GM19099 (cell line): ENCODE data around the gene P2RX3.
A peak's percentile ranks its signal among the peaks of the same experiment; 100 is the strongest.

Experiments
- POLR2A ChIP-seq: IDR thresholded peaks from 3 replicates; pipeline ENCODE4 v1.6.1; 2011; ENCODE audit warnings: low read depth; ENCODE audit not compliant: insufficient read length; ENCODE audit errors: extremely low read depth

Gene P2RX3

GRCh38 chr11:57320067-57320718, 18.0 kb upstream of the P2RX3 start:
- TF ChIP-seq POLR2A = no peak

- TF ChIP-seq POLR2A = no peak
Observed at GRCh38 chr11:57320719-57321387, 17.3 kb upstream of the P2RX3 start.

- no peak for TF ChIP-seq POLR2A
Observed at GRCh38 chr11:57321388-57322255, 16.5 kb upstream of the P2RX3 start.

- no peak for TF ChIP-seq POLR2A
Observed at GRCh38 chr11:57322256-57323166, 15.6 kb upstream of the P2RX3 start.

- TF ChIP-seq POLR2A = no peak
Observed at GRCh38 chr11:57323167-57323854, 14.8 kb upstream of the P2RX3 start.

- TF ChIP-seq POLR2A = no peak
Observed at GRCh38 chr11:57323855-57324153, 14.3 kb upstream of the P2RX3 start.

- TF ChIP-seq POLR2A = no peak
Observed at GRCh38 chr11:57324154-57324885, 13.8 kb upstream of the P2RX3 start.

- peak; percentile 82 for TF ChIP-seq POLR2A
Observed at GRCh38 chr11:57324886-57325734, 13.0 kb upstream of the P2RX3 start, which contains the start of gene TNKS1BP1. Gene TNKS1BP1 (minus strand): TSS chr11:57324952. CDS start chr11:57321885, 3,067 bp downstream.

GRCh38 chr11:57325735-57326048, 12.5 kb upstream of the P2RX3 start:
- no peak for TF ChIP-seq POLR2A

GRCh38 chr11:57327721-57328120, 10.4 kb upstream of the P2RX3 start:
- TF ChIP-seq POLR2A = no peak

- TF ChIP-seq POLR2A = no peak
Observed at GRCh38 chr11:57330029-57330428, 8.1 kb upstream of the P2RX3 start.

- TF ChIP-seq POLR2A = no peak
Observed at GRCh38 chr11:57331720-57332119, 6.4 kb upstream of the P2RX3 start.
